PC-3 (cell line): Measurements from ENCODE around the gene BIRC3. TPM values are rescaled to one million over a fixed set of nuclear protein-coding genes. Genes with fewer than 3 reads are reported as not detected.

Source experiments
- ATAC-seq: fragments of 200-7000 bp; cut with Tn5 transposase; 2 replicates; pipeline ENCODE4 v1.9.1; 2020; ENCODE audit warnings: mild to moderate bottlenecking, moderate library complexity
- BruUV-seq: library from RNA; stranded (reverse); fragments of 400-500 nt; replicated peaks from 2 replicates; lab custom pipeline; 2021; lab: Mats Ljungman, UMichigan
- CTCF ChIA-PET: fragments of 300-600 bp; sonication (Branson Sonifier 250); formaldehyde crosslinking; loops from one replicate; lab custom pipeline; 2022; ENCODE audit warnings: antibody characterized with exemption; lab: Charles Lee
- POLR2A ChIA-PET: fragments of 300-600 bp; sonication (Branson Sonifier 250); formaldehyde crosslinking; loops from one replicate; lab custom pipeline; 2022; ENCODE audit warnings: antibody characterized with exemption; ENCODE audit not compliant: unreplicated experiment; lab: Charles Lee
- DNase-seq: peaks from one replicate; pipeline ENCODE4 v3.0.0-alpha.2; 2015
- H2AFZ ChIP-seq: fragments of 300-600 bp; sonication (generic); 2 replicates; pipeline ENCODE4 v1.6.0; 2016; ENCODE audit warnings: antibody characterized with exemption, low read length
- H3F3A ChIP-seq: fragments of 300-600 bp; sonication (generic); one replicate; pipeline ENCODE4 v1.6.0; 2017; ENCODE audit warnings: antibody characterized with exemption, low read length, control low read depth, mild to moderate bottlenecking; ENCODE audit not compliant: unreplicated experiment
- H3K27ac ChIP-seq: fragments of 300-600 bp; sonication (generic); 2 replicates; pipeline ENCODE4 v1.5.1; 2016; ENCODE audit warnings: mild to moderate bottlenecking, low read length
- H3K27me3 ChIP-seq: fragments of 300-600 bp; sonication (generic); 2 replicates; pipeline ENCODE4 v1.6.1; 2016; ENCODE audit warnings: low read length, mixed read lengths
- H3K36me3 ChIP-seq: fragments of 300-600 bp; sonication (generic); 2 replicates; pipeline ENCODE4 v1.6.1; 2016; ENCODE audit warnings: low read depth, mixed run types, low read length, mixed read lengths
- H3K4me1 ChIP-seq: fragments of 300-600 bp; sonication (generic); 2 replicates; pipeline ENCODE4 v1.5.1; 2016; ENCODE audit warnings: low read length; ENCODE audit not compliant: insufficient read depth
- H3K4me2 ChIP-seq: fragments of 300-600 bp; sonication (generic); 2 replicates; pipeline ENCODE4 v1.6.0; 2016; ENCODE audit warnings: low read length
- H3K4me3 ChIP-seq: fragments of 300-600 bp; sonication (generic); 2 replicates; pipeline ENCODE4 v1.5.1; 2016; ENCODE audit warnings: mild to moderate bottlenecking, low read length, mixed read lengths
- H3K79me2 ChIP-seq: fragments of 300-600 bp; sonication (generic); 2 replicates; pipeline ENCODE4 v1.6.1; 2017; ENCODE audit warnings: low read length, mixed read lengths
- H3K9ac ChIP-seq: fragments of 300-600 bp; sonication (generic); 2 replicates; pipeline ENCODE4 v1.6.0; 2016; ENCODE audit warnings: mild to moderate bottlenecking, low read length
- H3K9me2 ChIP-seq: fragments of 300-600 bp; sonication (generic); replicated peaks from 2 replicates; pipeline ENCODE4 v1.6.1; 2016; ENCODE audit warnings: mixed run types, low read length, mixed read lengths
- H3K9me3 ChIP-seq: fragments of 300-600 bp; sonication (generic); 2 replicates; pipeline ENCODE4 v1.6.1; 2016; ENCODE audit warnings: low read length, mixed read lengths
- H4K20me1 ChIP-seq: fragments of 300-600 bp; sonication (generic); 2 replicates; pipeline ENCODE4 v1.6.1; 2016; ENCODE audit warnings: low read length, mixed read lengths
- CTCF ChIP-seq: fragments of 300-600 bp; sonication (generic); conservative IDR thresholded peaks from 2 replicates; pipeline ENCODE4 v1.5.1; 2017; ENCODE audit warnings: antibody characterized with exemption, low read depth, mild to moderate bottlenecking, low read length
- EZH2 ChIP-seq: fragments of 300-600 bp; sonication (generic); IDR thresholded peaks from one replicate; pipeline ENCODE4 v1.6.1; 2017; ENCODE audit warnings: antibody characterized with exemption, mild to moderate bottlenecking, low read length; ENCODE audit not compliant: unreplicated experiment
- EZH2phosphoT487 ChIP-seq: fragments of 300-600 bp; sonication (generic); IDR thresholded peaks from 2 replicates; pipeline ENCODE4 v1.6.1; 2018; ENCODE audit warnings: mild to moderate bottlenecking, antibody characterized with exemption, low read length, borderline replicate concordance
- intact Hi-C: fragments of 100-400 bp; cut with micrococcal nuclease; formaldehyde crosslinking; loops from 2 replicates; pipeline ENCODE4 v1.9.0; 2023
- total RNA-seq: library from RNA; depleted of rRNA; stranded (reverse); fragments of >200 nt; gene quantifications from 2 replicates; pipeline ENCODE4 v1.2.3, GENCODE V29; 2014

BIRC3 gene
- total RNA-seq, 1 experiment from 2014 or later: 4.2 TPM

- Histone ChIP-seq H3K4me2 (peak overlapping the region; percentile 81), H3K9me2 (no peaks in the 10 kb centered on the region), H3K9ac (peak overlapping the region; percentile 49), H3K27ac (peak overlapping the region; percentile 87), H3K4me3 (peak overlapping the region; percentile 55), H3K79me2 (no peaks in the 10 kb centered on the region), H2AFZ (peak overlapping the region; percentile 65), H3K4me1 (peaks cover 37% of the 10 kb centered on the region), H3F3A (peaks cover 10% of the 10 kb centered on the region), H3K27me3 (no peaks in the 10 kb centered on the region), H3K9me3 (peaks cover 19% of the 10 kb centered on the region), H3K36me3 (no peaks in the 10 kb centered on the region), H4K20me1 (no peaks in the 10 kb centered on the region)
- DNase-seq (peak; percentile 98), ATAC-seq (peak; percentile 94)
- POLR2A ChIA-PET: interaction anchor here (0.6 to 0.8 kb wide), 3 partner anchors 18 to 391 kb away, joined by 3 to 15 read pairs (median 6); no protein-coding TSS in a partner anchor
- CTCF ChIA-PET: interaction anchor here (0.6 to 1.8 kb wide), 5 partner anchors 13 to 433 kb away, joined by 3 to 35 read pairs (median 4); no protein-coding TSS in a partner anchor
- no TSS peak for BruUV-seq
- intact Hi-C loops: loop anchor here (1.0 to 5.0 kb wide), 4 partner anchors 11 to 860 kb away; partner anchors contain the start of genes BIRC2 and BIRC3
- no peak for TF ChIP-seq EZH2phosphoT487
- TF ChIP-seq CTCF: peak; percentile 63
These were observed 11.2 kb upstream of the BIRC3 start for GRCh38 chr11:102306048-102306597.

GRCh38 chr11:102306817-102307726 lies 10.2 kb upstream of the BIRC3 start:
- peak overlapping the region; percentile 55 for H3K4me3 ChIP-seq
- H4K20me1 ChIP-seq: no peaks in the 10 kb centered on the region
- H3F3A ChIP-seq: peaks cover 10% of the 10 kb centered on the region
- TF ChIP-seq CTCF: no peak
- no peak for TF ChIP-seq EZH2
- TF ChIP-seq EZH2phosphoT487: no peak
- H3K9ac ChIP-seq: peak overlapping the region; percentile 11
- peaks cover 37% of the 10 kb centered on the region for H3K4me1 ChIP-seq
- no peaks in the 10 kb centered on the region for H3K27me3 ChIP-seq
- intact Hi-C loops: loop anchor here (1.0 to 5.0 kb wide), 4 partner anchors 10 to 861 kb away; partner anchors contain the start of genes BIRC2 and BIRC3
- ChIA-PET CTCF (interaction anchor here (0.6 to 1.8 kb wide), 3 partner anchors 14 to 35 kb away, joined by 4 to 35 read pairs (median 5); no protein-coding TSS in a partner anchor), POLR2A (no interaction called here)
- peak overlapping the region; percentile 20 for H2AFZ ChIP-seq
- DNase-seq (no peak), ATAC-seq (no peak; the same call in 1 of the 2 replicates)
- peak overlapping the region; percentile 81 for H3K4me2 ChIP-seq
- no peaks in the 10 kb centered on the region for H3K79me2 ChIP-seq
- H3K36me3 ChIP-seq: no peaks in the 10 kb centered on the region
- BruUV-seq: no TSS peak
- peak overlapping the region; percentile 87 for H3K27ac ChIP-seq
- no peaks in the 10 kb centered on the region for H3K9me2 ChIP-seq
- peaks cover 14% of the 10 kb centered on the region; the same call in 1 of the 2 replicates for H3K9me3 ChIP-seq
